HCT116 (cell line): Measurements from ENCODE around the gene SLC43A3. TPM values are rescaled to one million over a fixed set of nuclear protein-coding genes. Genes with fewer than 3 reads are reported as not detected.

ENCODE experiments used
- ATAC-seq: fragments of 200-7000 bp; cut with Tn5 transposase; 2 replicates; pipeline ENCODE4 v1.9.1; 2020; ENCODE audit warnings: mild to moderate bottlenecking, moderate library complexity
- BruUV-seq: library from RNA; stranded (reverse); fragments of 400-500 nt; replicated peaks from 2 replicates; lab custom pipeline; 2021; lab: Mats Ljungman, UMichigan
- CTCF ChIA-PET: fragments of 300-600 bp; sonication (Branson Sonifier 250); formaldehyde crosslinking; loops from one replicate; lab custom pipeline; 2021; ENCODE audit warnings: antibody characterized with exemption; lab: Charles Lee
- POLR2A ChIA-PET: fragments of 300-600, 350-600 bp; sonication (Branson Sonifier 250); formaldehyde crosslinking; loops from one replicate; lab custom pipeline; 2021; ENCODE audit warnings: antibody characterized with exemption; lab: Charles Lee
- RAD21 ChIA-PET, 2 experiments: fragments of 300-600 bp; sonication (Branson Sonifier 250); formaldehyde crosslinking; loops; one replicate each; lab custom pipeline; 2023; ENCODE audit warnings: low total read pairs in 2 of 2; ENCODE audit not compliant: uncharacterized antibody in 2 of 2, unreplicated experiment in 2 of 2, low non-redundant PET in 1 of 2; lab: Charles Lee
- DNase-seq: peaks from one replicate; pipeline ENCODE4 v3.0.0-alpha.2; 2010; ENCODE audit warnings: low read depth, low spot score
- H2AFZ ChIP-seq: fragments of 200-600 bp; shearing (Covaris generic), sonication (generic); 2 replicates; pipeline ENCODE4 v1.6.1; 2017; ENCODE audit warnings: low read depth, mixed run types, mixed read lengths, antibody characterized with exemption, low read length; ENCODE audit not compliant: poor library complexity, severe bottlenecking
- H3K27ac ChIP-seq: 2 replicates; pipeline ENCODE4 v1.5.1; 2012; ENCODE audit warnings: low read depth, low read length
- H3K27me3 ChIP-seq: fragments of 200-600 bp; sonication (generic); 2 replicates; pipeline ENCODE4 v1.6.1; 2016; ENCODE audit warnings: mixed run types, low read length, mixed read lengths; ENCODE audit not compliant: insufficient read depth
- H3K36me3 ChIP-seq, 2 experiments: fragments of 200-500 bp in 1 of 2; fragments of 200-600 bp in 1 of 2; sonication (Bioruptor generic) in 1 of 2; sonication (generic) in 1 of 2; 2 replicates each; pipeline versions ENCODE4 v1.5.1 to v1.6.1; 2014 to 2016; ENCODE audit warnings: low read length in 2 of 2, inconsistent platforms in 1 of 2, mixed read lengths in 1 of 2, mixed run types in 1 of 2; ENCODE audit not compliant: insufficient read depth in 2 of 2, control insufficient read depth in 1 of 2
- H3K4me1 ChIP-seq, 2 experiments: fragments of 200-600 bp in 1 of 2; sonication (generic) in 1 of 2; 2 replicates each; pipeline versions ENCODE4 v1.5.1 to v1.6.1; 2012 to 2017; ENCODE audit warnings: low read length in 2 of 2, inconsistent platforms in 1 of 2, mild to moderate bottlenecking in 1 of 2, mixed read lengths in 1 of 2, mixed run types in 1 of 2, moderate library complexity in 1 of 2; ENCODE audit not compliant: insufficient read depth in 2 of 2, control insufficient read depth in 1 of 2
- H3K4me2 ChIP-seq: fragments of 200-600 bp; sonication (generic); 2 replicates; pipeline ENCODE4 v1.6.1; 2017; ENCODE audit warnings: mixed run types, low read length, mixed read lengths
- H3K4me3 ChIP-seq, 2 experiments: fragments of 200-600 bp in 1 of 2; sonication (generic) in 1 of 2; replicated peaks in 1 of 2; 2 replicates each; pipeline ENCODE4 v1.5.1; 2011 to 2016; ENCODE audit warnings: low read length in 2 of 2, control low read depth in 1 of 2, low read depth in 1 of 2, mild to moderate bottlenecking in 1 of 2, mixed read lengths in 1 of 2, mixed run types in 1 of 2
- H3K79me2 ChIP-seq: fragments of 200-600 bp; sonication (generic); 2 replicates; pipeline ENCODE4 v1.6.1; 2017; ENCODE audit warnings: mild to moderate bottlenecking, mixed run types, low read length, moderate library complexity, mixed read lengths; ENCODE audit not compliant: insufficient read depth
- H3K9ac ChIP-seq: fragments of 200-600 bp; sonication (generic); 2 replicates; pipeline ENCODE4 v1.6.1; 2016; ENCODE audit warnings: low read length, mixed read lengths
- H3K9me2 ChIP-seq: fragments of 200-600 bp; sonication (generic), shearing (Covaris generic); 2 replicates; pipeline ENCODE4 v1.6.1; 2017; ENCODE audit warnings: mixed run types, mild to moderate bottlenecking, moderate library complexity; ENCODE audit not compliant: insufficient read depth
- H3K9me3 ChIP-seq, 2 experiments: fragments of 200-500 bp in 1 of 2; fragments of 200-600 bp in 1 of 2; sonication (Bioruptor generic) in 1 of 2; sonication (generic) in 1 of 2; 2 replicates each; pipeline ENCODE4 v1.6.1; 2014 to 2017; ENCODE audit warnings: low read length in 2 of 2, mixed read lengths in 2 of 2, inconsistent platforms in 1 of 2, low read depth in 1 of 2, mild to moderate bottlenecking in 1 of 2, mixed run types in 1 of 2, moderate library complexity in 1 of 2; ENCODE audit not compliant: control insufficient read depth in 1 of 2, insufficient read depth in 1 of 2
- H4K20me1 ChIP-seq: fragments of 200-600 bp; sonication (generic), shearing (Covaris generic); 2 replicates; pipeline ENCODE4 v1.6.1; 2017; ENCODE audit warnings: mixed run types, mild to moderate bottlenecking, moderate library complexity; ENCODE audit not compliant: insufficient read depth
- ELF1 ChIP-seq: IDR thresholded peaks from 2 replicates; pipeline ENCODE4 v1.6.1; 2012; ENCODE audit warnings: low read depth, borderline replicate concordance
- MAX ChIP-seq: IDR thresholded peaks from 2 replicates; pipeline ENCODE4 v1.6.1; 2012
- POLR2AphosphoS5 ChIP-seq: IDR thresholded peaks from 2 replicates; pipeline ENCODE4 v1.6.1; 2011; ENCODE audit warnings: mild to moderate bottlenecking, low read depth, low read length, moderate library complexity
- REST ChIP-seq: IDR thresholded peaks from 2 replicates; pipeline ENCODE4 v1.6.1; 2012; ENCODE audit warnings: low read depth
- SP1 ChIP-seq: IDR thresholded peaks from 2 replicates; pipeline ENCODE4 v1.6.1; 2012; ENCODE audit warnings: low read depth
- intact Hi-C: fragments of 100-400 bp; cut with micrococcal nuclease; formaldehyde crosslinking; loops from 2 replicates; pipeline ENCODE4 v1.10.0; 2022
- total RNA-seq: library from RNA; stranded (reverse); gene quantifications from one replicate; pipeline ENCODE4 v1.2.1, GENCODE V29; 2021; ENCODE audit not compliant: unreplicated experiment

SLC43A3 gene
- total RNA-seq, 1 experiment from 2014 or later = 36.9 TPM

- TF ChIP-seq MAX = no peak
- no peak for TF ChIP-seq REST
- TF ChIP-seq POLR2AphosphoS5 = no peak
- no peak for TF ChIP-seq ELF1
- TF ChIP-seq SP1 = no peak
- TF ChIP-seq, all 23 proteins: peak for 0
- intact Hi-C loops = no loop called here
- ChIA-PET RAD21 (no interaction called here), CTCF (interaction anchor here (1.5 kb wide), 1 partner anchor 13 kb away, joined by 8 read pairs; no protein-coding TSS in a partner anchor), POLR2A (no interaction called here)
- ATAC-seq (peak; percentile 46), DNase-seq (no peak)
- Histone ChIP-seq H4K20me1 (no peaks in the 10 kb centered on the region), H3K36me3 (no peaks in the 10 kb centered on the region), H3K4me2 (peak overlapping the region; percentile 29), H2AFZ (no peak overlapping the region), H3K79me2 (no peaks in the 10 kb centered on the region), H3K9me2 (no peaks in the 10 kb centered on the region), H3K9me3 (no peaks in the 10 kb centered on the region), H3K4me1 (peaks cover 0 to 10% of the 10 kb centered on the region in 2 experiments; a peak in 2 of 4 replicates), H3K9ac (no peak overlapping the region), H3K27ac (no peak overlapping the region), H3K4me3 (no peak overlapping the region), H3K27me3 (no peaks in the 10 kb centered on the region)
- no TSS peak for BruUV-seq
Observed at GRCh38 chr11:57444362-57445121, 17.6 kb upstream of the SLC43A3 start.
